Germinal center (tissue), 1 donor: ENCODE data around the gene SH3PXD2A.

Experiments used
- DNase-seq: peaks from one replicate; pipeline ENCODE4 v3.0.0; 2012; ENCODE audit warnings: mixed read lengths, low spot score

Gene SH3PXD2A

GRCh38 chr10:103580430-103580829 is 274.9 kb downstream of the SH3PXD2A start:
- DNase-seq = no peak

GRCh38 chr10:103580011-103580410 is 275.4 kb downstream of the SH3PXD2A start:
- no peak for DNase-seq

GRCh38 chr10:103578782-103579382 is 276.5 kb downstream of the SH3PXD2A start:
- DNase-seq = no peak

GRCh38 chr10:103576862-103577261 is 278.5 kb downstream of the SH3PXD2A start:
- DNase-seq = no peak

- DNase-seq = no peak
Observed at GRCh38 chr10:103576076-103576471, 279.3 kb downstream of the SH3PXD2A start.

- no peak for DNase-seq
Observed at GRCh38 chr10:103575416-103576075, 279.8 kb downstream of the SH3PXD2A start.

- no peak for DNase-seq
Observed at GRCh38 chr10:103574097-103575061, 281.0 kb downstream of the SH3PXD2A start.

GRCh38 chr10:103573205-103573487 is 282.2 kb downstream of the SH3PXD2A start:
- no peak for DNase-seq

- DNase-seq = no peak
Observed at GRCh38 chr10:103572347-103573204, 282.8 kb downstream of the SH3PXD2A start.

GRCh38 chr10:103571656-103571975 is 283.8 kb downstream of the SH3PXD2A start:
- DNase-seq = no peak

- DNase-seq = no peak
Observed at GRCh38 chr10:103570844-103571655, 284.3 kb downstream of the SH3PXD2A start.

GRCh38 chr10:103569896-103570295 is 285.5 kb downstream of the SH3PXD2A start:
- no peak for DNase-seq

- DNase-seq = no peak
Observed at GRCh38 chr10:103568505-103568904, 286.9 kb downstream of the SH3PXD2A start.

GRCh38 chr10:103566536-103566935 is 288.8 kb downstream of the SH3PXD2A start:
- DNase-seq = no peak

- DNase-seq = peak; percentile 56
Observed at GRCh38 chr10:103564776-103565520, 290.4 kb downstream of the SH3PXD2A start.

- DNase-seq = no peak
Observed at GRCh38 chr10:103564116-103564501, 291.3 kb downstream of the SH3PXD2A start.

GRCh38 chr10:103563231-103564115 is 291.9 kb downstream of the SH3PXD2A start:
- no peak for DNase-seq

- DNase-seq = no peak
Observed at GRCh38 chr10:103562383-103562782, 293.0 kb downstream of the SH3PXD2A start.

GRCh38 chr10:103560886-103561285 is 294.5 kb downstream of the SH3PXD2A start:
- DNase-seq = no peak

GRCh38 chr10:103559776-103560175 is 295.6 kb downstream of the SH3PXD2A start:
- no peak for DNase-seq
